SK-N-SH treated with all-trans-retinoic acid at 6 μM for 48 hours (cell line): Measurements from ENCODE around the gene BMF.

ENCODE experiments used
- ATAC-seq: fragments of 200-7000 bp; cut with Tn5 transposase; 3 replicates; pipeline ENCODE4 v1.9.1; 2020; ENCODE audit warnings: mild to moderate bottlenecking, moderate library complexity
- ARNTL ChIP-seq: fragments of 450-650 bp; formaldehyde crosslinking; IDR thresholded peaks from 2 replicates; pipeline ENCODE4 v1.5.0; 2020; ENCODE audit warnings: low read depth, mild to moderate bottlenecking, moderate library complexity, borderline replicate concordance
- BACH2 ChIP-seq: fragments of 250-450 bp; sonication (Bioruptor Pico); IDR thresholded peaks from 2 replicates; pipeline ENCODE4 v1.9.0; 2021; ENCODE audit warnings: mild to moderate bottlenecking, borderline replicate concordance
- CREB5 ChIP-seq: fragments of 250-450 bp; sonication (Bioruptor Pico); IDR thresholded peaks from 2 replicates; pipeline ENCODE4 v1.5.1; 2020; ENCODE audit warnings: low read depth, mild to moderate bottlenecking, moderate library complexity
- ESRRG ChIP-seq: fragments of 250-450 bp; sonication (Bioruptor Pico); IDR thresholded peaks from 2 replicates; pipeline ENCODE4 v1.6.1; 2021; ENCODE audit warnings: mild to moderate bottlenecking
- GLIS3 ChIP-seq: fragments of 250-450 bp; sonication (Bioruptor Pico); IDR thresholded peaks from 2 replicates; pipeline ENCODE4 v1.5.0; 2020; ENCODE audit warnings: mild to moderate bottlenecking, moderate library complexity
- ISL1 ChIP-seq: fragments of 250-450 bp; sonication (Bioruptor Pico); IDR thresholded peaks from 2 replicates; pipeline ENCODE4 v2.1.2; 2022; ENCODE audit warnings: mild to moderate bottlenecking, moderate library complexity
- PPARA ChIP-seq: fragments of 250-450 bp; sonication (Bioruptor Pico); IDR thresholded peaks from 2 replicates; pipeline ENCODE4 v1.5.0; 2020; ENCODE audit warnings: mild to moderate bottlenecking, borderline replicate concordance
- RARB ChIP-seq: fragments of 250-450 bp; sonication (Bioruptor Pico); IDR thresholded peaks from 2 replicates; pipeline ENCODE4 v1.8.0; 2021; ENCODE audit warnings: mild to moderate bottlenecking, moderate library complexity
- TOX ChIP-seq: fragments of 250-450 bp; sonication (Bioruptor Pico); IDR thresholded peaks from 2 replicates; pipeline ENCODE4 v1.8.0; 2021; ENCODE audit warnings: mild to moderate bottlenecking, moderate library complexity, borderline replicate concordance
- ZC3H10 ChIP-seq: fragments of 250-450 bp; sonication (Bioruptor Pico); IDR thresholded peaks from 2 replicates; pipeline ENCODE4 v1.5.1; 2021; ENCODE audit warnings: mild to moderate bottlenecking, moderate library complexity
- ZFP3 ChIP-seq: fragments of 250-450 bp; sonication (Bioruptor Pico); IDR thresholded peaks from 2 replicates; pipeline ENCODE4 v1.5.0; 2020; ENCODE audit warnings: mild to moderate bottlenecking, moderate library complexity
- ZFP30 ChIP-seq: fragments of 450-650 bp; formaldehyde crosslinking; IDR thresholded peaks from 2 replicates; pipeline ENCODE4 v1.5.0; 2022; ENCODE audit warnings: mild to moderate bottlenecking, moderate library complexity
- ZNF70 ChIP-seq: fragments of 450-650 bp; formaldehyde crosslinking; IDR thresholded peaks from 2 replicates; pipeline ENCODE4 v1.5.0; 2020; ENCODE audit warnings: mild to moderate bottlenecking, moderate library complexity
- ZNF8 ChIP-seq: fragments of 450-650 bp; formaldehyde crosslinking; IDR thresholded peaks from 2 replicates; pipeline ENCODE4 v1.5.0; 2020; ENCODE audit warnings: mild to moderate bottlenecking, moderate library complexity
- TF ChIP-seq, protein P1 (sequence below): fragments of 250-450 bp; sonication (Bioruptor Pico); IDR thresholded peaks from 2 replicates; pipeline ENCODE4 v1.8.0; 2021; ENCODE audit warnings: low read depth, mild to moderate bottlenecking, moderate library complexity, borderline replicate concordance
- TF ChIP-seq, protein P2 (sequence below): fragments of 250-450 bp; sonication (Bioruptor Pico); IDR thresholded peaks from 2 replicates; pipeline ENCODE4 v1.5.1; 2021; ENCODE audit warnings: mild to moderate bottlenecking, moderate library complexity
- TF ChIP-seq, protein P3 (sequence below): fragments of 250-450 bp; sonication (Bioruptor Pico); IDR thresholded peaks from 2 replicates; pipeline ENCODE4 v1.8.0; 2020; ENCODE audit warnings: mild to moderate bottlenecking, moderate library complexity, borderline replicate concordance
- TF ChIP-seq, protein P4 (sequence below): fragments of 250-450 bp; sonication (Bioruptor Pico); IDR thresholded peaks from 2 replicates; pipeline ENCODE4 v1.5.0; 2020; ENCODE audit warnings: mild to moderate bottlenecking, moderate library complexity

The BMF gene

DNA sequence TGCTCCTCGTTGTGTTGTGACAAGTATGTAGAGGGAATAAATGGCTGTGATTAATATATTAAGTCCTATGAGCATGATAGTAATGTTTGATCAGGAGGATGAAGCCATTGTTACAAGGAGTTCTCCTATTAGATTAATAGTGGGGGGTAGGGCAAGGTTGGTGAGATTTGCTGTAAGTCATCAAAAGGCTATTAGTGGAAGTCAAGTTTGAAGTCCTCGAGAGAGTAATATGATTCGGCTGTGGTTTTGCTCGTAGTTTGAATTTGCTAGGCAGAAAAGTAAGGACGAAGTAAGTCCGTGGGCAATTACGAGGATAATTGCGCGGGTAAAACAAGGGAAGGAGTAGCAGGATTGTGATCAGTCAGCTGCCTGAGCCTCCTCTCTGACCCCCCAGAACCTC lies 26.2 kb upstream of the BMF start (continued):
- TF ChIP-seq, protein P1, sequence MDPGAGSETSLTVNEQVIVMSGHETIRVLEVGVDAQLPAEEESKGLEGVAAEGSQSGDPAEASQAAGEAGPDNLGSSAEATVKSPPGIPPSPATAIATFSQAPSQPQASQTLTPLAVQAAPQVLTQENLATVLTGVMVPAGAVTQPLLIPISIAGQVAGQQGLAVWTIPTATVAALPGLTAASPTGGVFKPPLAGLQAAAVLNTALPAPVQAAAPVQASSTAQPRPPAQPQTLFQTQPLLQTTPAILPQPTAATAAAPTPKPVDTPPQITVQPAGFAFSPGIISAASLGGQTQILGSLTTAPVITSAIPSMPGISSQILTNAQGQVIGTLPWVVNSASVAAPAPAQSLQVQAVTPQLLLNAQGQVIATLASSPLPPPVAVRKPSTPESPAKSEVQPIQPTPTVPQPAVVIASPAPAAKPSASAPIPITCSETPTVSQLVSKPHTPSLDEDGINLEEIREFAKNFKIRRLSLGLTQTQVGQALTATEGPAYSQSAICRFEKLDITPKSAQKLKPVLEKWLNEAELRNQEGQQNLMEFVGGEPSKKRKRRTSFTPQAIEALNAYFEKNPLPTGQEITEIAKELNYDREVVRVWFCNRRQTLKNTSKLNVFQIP (CRISPR knock-in tag): no peak
- TF ChIP-seq ZFP3 (CRISPR knock-in tag) (no peak), ESRRG (CRISPR knock-in tag) (no peak), ZC3H10 (CRISPR knock-in tag) (no peak)

DNA sequence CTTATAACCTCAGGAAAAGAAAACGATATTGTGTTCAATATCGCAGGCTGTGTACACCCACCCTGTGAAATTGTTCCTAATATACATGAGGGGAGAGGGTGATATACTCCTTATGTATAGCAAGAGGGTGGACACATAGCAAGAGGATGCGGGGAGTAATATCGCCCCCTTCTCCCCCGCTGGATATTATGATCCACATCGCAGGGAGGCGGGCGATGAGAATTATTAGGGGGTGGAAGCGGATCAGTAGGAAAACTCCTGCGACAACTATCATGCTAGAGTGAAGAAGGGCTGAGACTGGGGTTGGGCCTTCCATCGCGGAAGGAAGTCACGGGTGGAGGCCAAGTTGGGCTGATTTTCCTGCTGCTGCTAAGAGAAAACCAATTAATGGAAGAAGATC lies 24.9 kb upstream of the BMF start:
- ATAC-seq: no peak
- no peak for TF ChIP-seq GLIS3 (CRISPR knock-in tag)
- TF ChIP-seq ZFP30: no peak
- TF ChIP-seq ZNF8 (CRISPR knock-in tag): no peak
- TF ChIP-seq, protein P2, sequence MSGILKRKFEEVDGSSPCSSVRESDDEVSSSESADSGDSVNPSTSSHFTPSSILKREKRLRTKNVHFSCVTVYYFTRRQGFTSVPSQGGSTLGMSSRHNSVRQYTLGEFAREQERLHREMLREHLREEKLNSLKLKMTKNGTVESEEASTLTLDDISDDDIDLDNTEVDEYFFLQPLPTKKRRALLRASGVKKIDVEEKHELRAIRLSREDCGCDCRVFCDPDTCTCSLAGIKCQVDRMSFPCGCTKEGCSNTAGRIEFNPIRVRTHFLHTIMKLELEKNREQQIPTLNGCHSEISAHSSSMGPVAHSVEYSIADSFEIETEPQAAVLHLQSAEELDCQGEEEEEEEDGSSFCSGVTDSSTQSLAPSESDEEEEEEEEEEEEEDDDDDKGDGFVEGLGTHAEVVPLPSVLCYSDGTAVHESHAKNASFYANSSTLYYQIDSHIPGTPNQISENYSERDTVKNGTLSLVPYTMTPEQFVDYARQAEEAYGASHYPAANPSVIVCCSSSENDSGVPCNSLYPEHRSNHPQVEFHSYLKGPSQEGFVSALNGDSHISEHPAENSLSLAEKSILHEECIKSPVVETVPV (CRISPR knock-in tag): no peak
- TF ChIP-seq ISL1 (CRISPR knock-in tag): no peak
- no peak for TF ChIP-seq ZNF70 (CRISPR knock-in tag)
- no peak for TF ChIP-seq TOX (CRISPR knock-in tag)
- TF ChIP-seq ARNTL: no peak
- TF ChIP-seq, protein P3, sequence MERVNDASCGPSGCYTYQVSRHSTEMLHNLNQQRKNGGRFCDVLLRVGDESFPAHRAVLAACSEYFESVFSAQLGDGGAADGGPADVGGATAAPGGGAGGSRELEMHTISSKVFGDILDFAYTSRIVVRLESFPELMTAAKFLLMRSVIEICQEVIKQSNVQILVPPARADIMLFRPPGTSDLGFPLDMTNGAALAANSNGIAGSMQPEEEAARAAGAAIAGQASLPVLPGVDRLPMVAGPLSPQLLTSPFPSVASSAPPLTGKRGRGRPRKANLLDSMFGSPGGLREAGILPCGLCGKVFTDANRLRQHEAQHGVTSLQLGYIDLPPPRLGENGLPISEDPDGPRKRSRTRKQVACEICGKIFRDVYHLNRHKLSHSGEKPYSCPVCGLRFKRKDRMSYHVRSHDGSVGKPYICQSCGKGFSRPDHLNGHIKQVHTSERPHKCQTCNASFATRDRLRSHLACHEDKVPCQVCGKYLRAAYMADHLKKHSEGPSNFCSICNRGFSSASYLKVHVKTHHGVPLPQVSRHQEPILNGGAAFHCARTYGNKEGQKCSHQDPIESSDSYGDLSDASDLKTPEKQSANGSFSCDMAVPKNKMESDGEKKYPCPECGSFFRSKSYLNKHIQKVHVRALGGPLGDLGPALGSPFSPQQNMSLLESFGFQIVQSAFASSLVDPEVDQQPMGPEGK: no peak
- TF ChIP-seq BACH2 (CRISPR knock-in tag): no peak
- no peak for TF ChIP-seq CREB5 (CRISPR knock-in tag)
- TF ChIP-seq PPARA: no peak
- TF ChIP-seq, protein P4, sequence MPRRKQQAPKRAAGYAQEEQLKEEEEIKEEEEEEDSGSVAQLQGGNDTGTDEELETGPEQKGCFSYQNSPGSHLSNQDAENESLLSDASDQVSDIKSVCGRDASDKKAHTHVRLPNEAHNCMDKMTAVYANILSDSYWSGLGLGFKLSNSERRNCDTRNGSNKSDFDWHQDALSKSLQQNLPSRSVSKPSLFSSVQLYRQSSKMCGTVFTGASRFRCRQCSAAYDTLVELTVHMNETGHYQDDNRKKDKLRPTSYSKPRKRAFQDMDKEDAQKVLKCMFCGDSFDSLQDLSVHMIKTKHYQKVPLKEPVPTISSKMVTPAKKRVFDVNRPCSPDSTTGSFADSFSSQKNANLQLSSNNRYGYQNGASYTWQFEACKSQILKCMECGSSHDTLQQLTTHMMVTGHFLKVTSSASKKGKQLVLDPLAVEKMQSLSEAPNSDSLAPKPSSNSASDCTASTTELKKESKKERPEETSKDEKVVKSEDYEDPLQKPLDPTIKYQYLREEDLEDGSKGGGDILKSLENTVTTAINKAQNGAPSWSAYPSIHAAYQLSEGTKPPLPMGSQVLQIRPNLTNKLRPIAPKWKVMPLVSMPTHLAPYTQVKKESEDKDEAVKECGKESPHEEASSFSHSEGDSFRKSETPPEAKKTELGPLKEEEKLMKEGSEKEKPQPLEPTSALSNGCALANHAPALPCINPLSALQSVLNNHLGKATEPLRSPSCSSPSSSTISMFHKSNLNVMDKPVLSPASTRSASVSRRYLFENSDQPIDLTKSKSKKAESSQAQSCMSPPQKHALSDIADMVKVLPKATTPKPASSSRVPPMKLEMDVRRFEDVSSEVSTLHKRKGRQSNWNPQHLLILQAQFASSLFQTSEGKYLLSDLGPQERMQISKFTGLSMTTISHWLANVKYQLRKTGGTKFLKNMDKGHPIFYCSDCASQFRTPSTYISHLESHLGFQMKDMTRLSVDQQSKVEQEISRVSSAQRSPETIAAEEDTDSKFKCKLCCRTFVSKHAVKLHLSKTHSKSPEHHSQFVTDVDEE (CRISPR knock-in tag): no peak

GRCh38 chr15:40130799-40131502 lies 22.3 kb upstream of the BMF start:
- no peak for ATAC-seq
- TF ChIP-seq RARB (CRISPR knock-in tag) (no peak), ZNF8 (CRISPR knock-in tag) (no peak), PPARA (no peak), ZFP3 (CRISPR knock-in tag) (no peak)
- TF ChIP-seq, protein P2 (CRISPR knock-in tag): no peak
- TF ChIP-seq, protein P3: no peak
